HG03045 (cell line): ENCODE results near the gene NATD1.

Experiments used
- ATAC-seq: cut with Tn5 transposase; IDR thresholded peaks from one replicate; pipeline ENCODE4 v1.9.1; 2021; ENCODE audit warnings: mild to moderate bottlenecking, moderate library complexity; ENCODE audit not compliant: unreplicated experiment

Gene NATD1

GRCh38 chr17:21275579-21276263, 22.5 kb upstream of the NATD1 start:
- ATAC-seq: peak; percentile 94

GRCh38 chr17:21275047-21275578, 21.9 kb upstream of the NATD1 start:
- no peak for ATAC-seq

GRCh38 chr17:21272881-21273792, 19.9 kb upstream of the NATD1 start:
- no peak for ATAC-seq

GRCh38 chr17:21272250-21272649, 19.0 kb upstream of the NATD1 start:
- no peak for ATAC-seq

- no peak for ATAC-seq
Measured at GRCh38 chr17:21271454-21272183, 18.4 kb upstream of the NATD1 start.

- no peak for ATAC-seq
Measured at GRCh38 chr17:21269394-21269793, 16.2 kb upstream of the NATD1 start.

GRCh38 chr17:21268596-21269188, 15.5 kb upstream of the NATD1 start:
- ATAC-seq: no peak

- ATAC-seq: no peak
Measured at GRCh38 chr17:21263376-21263775, 10.2 kb upstream of the NATD1 start.

GRCh38 chr17:21262259-21262993, 9.2 kb upstream of the NATD1 start:
- no peak for ATAC-seq

- no peak for ATAC-seq
Measured at GRCh38 chr17:21258593-21258992, 5.4 kb upstream of the NATD1 start.

GRCh38 chr17:21253646-21254441, 634 bp upstream of the NATD1 start:
- ATAC-seq: peak; percentile 3

- no peak for ATAC-seq
Measured at GRCh38 chr17:21252289-21252795, 868 bp downstream of the NATD1 start.

GRCh38 chr17:21251337-21252010, 1.7 kb downstream of the NATD1 start:
- no peak for ATAC-seq

- no peak for ATAC-seq
Measured at GRCh38 chr17:21250854-21251253, 2.4 kb downstream of the NATD1 start.

- ATAC-seq: no peak
Measured at GRCh38 chr17:21249920-21250703, 3.1 kb downstream of the NATD1 start.

- no peak for ATAC-seq
Measured at GRCh38 chr17:21249086-21249795, 4.0 kb downstream of the NATD1 start.

- no peak for ATAC-seq
Measured at GRCh38 chr17:21248500-21248899, 4.7 kb downstream of the NATD1 start.
